ENCODE results near the gene TMEM132A.

Gene TMEM132A

GRCh38 chr11:60964801-60965200 is 40.5 kb downstream of the TMEM132A start:
- no peak overlapping the region for H3K4me3 ChIP-seq (ENCODE audit: low read depth, low read length)
- TF ChIP-seq, protein P1, sequence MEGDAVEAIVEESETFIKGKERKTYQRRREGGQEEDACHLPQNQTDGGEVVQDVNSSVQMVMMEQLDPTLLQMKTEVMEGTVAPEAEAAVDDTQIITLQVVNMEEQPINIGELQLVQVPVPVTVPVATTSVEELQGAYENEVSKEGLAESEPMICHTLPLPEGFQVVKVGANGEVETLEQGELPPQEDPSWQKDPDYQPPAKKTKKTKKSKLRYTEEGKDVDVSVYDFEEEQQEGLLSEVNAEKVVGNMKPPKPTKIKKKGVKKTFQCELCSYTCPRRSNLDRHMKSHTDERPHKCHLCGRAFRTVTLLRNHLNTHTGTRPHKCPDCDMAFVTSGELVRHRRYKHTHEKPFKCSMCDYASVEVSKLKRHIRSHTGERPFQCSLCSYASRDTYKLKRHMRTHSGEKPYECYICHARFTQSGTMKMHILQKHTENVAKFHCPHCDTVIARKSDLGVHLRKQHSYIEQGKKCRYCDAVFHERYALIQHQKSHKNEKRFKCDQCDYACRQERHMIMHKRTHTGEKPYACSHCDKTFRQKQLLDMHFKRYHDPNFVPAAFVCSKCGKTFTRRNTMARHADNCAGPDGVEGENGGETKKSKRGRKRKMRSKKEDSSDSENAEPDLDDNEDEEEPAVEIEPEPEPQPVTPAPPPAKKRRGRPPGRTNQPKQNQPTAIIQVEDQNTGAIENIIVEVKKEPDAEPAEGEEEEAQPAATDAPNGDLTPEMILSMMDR (IDR thresholded peaks at IDR 0.05; ENCODE audit: low read depth, low read length): no peak

DNA sequence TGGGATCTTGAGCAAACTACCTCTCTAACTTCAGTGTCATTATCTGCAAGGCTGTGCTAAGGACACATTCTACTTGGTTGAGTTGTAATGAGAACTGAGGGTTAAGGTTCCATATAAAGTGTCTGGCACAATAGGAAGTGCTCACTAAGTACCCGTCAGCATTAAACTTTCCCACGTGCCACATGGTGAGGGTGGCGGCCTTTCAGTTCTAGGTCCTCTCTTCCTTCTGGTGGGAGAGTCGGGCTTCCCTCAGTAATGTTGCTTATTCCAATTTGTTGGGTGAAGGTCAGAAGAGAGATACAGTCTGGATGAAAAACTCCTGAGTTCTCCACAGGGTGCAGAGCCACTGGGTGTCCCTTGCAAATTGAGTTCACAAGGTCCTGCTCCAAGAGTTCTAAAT is 42.6 kb downstream of the TMEM132A start:
- TF ChIP-seq, protein P1 (IDR thresholded peaks at IDR 0.05; ENCODE audit: low read depth, low read length): no peak
- no peak overlapping the region for H3K4me3 ChIP-seq (ENCODE audit: low read depth, low read length)

DNA sequence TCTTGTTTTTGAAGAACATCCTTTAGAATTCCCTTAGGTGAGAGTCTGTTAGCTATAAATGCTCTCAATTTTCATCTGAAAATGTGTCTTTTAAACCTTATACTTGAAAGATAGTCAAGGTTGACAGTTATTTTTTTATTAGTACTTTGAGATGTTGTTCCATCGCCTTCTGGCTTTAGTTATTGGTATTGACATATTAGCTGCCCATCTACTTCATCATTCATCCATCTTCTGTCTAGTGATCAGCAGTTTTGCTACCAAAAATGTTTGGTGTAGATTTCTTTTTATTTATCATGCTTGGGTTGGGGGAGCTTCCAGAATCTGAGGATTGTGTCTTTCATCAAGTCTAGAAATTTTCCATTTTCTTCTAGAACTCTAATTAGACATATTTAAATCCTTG is 44.0 kb downstream of the TMEM132A start:
- no peak overlapping the region for H3K4me3 ChIP-seq (ENCODE audit: low read depth, low read length)
- TF ChIP-seq, protein P1 (IDR thresholded peaks at IDR 0.05; ENCODE audit: low read depth, low read length): no peak

DNA sequence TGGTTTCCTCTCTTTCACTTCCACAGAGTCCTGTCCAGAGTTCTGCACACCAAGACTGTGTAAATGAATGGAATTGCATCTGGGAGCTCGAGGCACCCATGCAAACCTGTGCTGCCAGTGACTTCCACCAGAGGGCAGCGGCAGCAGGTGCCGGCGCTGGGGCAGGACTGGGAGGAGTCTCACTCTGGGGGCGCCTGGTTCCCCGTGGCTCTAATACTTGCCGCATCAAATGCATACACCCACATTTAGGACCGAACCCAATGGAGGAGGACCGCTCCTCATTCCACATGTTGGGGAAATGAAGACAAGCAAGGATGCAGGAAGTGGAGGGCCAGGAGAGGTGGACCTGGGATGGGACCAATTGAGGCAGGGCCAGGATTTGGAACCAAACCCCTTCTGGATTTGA is 46.1 kb downstream of the TMEM132A start:
- TF ChIP-seq, protein P1 (IDR thresholded peaks at IDR 0.05; ENCODE audit: low read depth, low read length): peak; percentile 79
- H3K4me3 ChIP-seq (ENCODE audit: low read depth, low read length): no peak overlapping the region

DNA sequence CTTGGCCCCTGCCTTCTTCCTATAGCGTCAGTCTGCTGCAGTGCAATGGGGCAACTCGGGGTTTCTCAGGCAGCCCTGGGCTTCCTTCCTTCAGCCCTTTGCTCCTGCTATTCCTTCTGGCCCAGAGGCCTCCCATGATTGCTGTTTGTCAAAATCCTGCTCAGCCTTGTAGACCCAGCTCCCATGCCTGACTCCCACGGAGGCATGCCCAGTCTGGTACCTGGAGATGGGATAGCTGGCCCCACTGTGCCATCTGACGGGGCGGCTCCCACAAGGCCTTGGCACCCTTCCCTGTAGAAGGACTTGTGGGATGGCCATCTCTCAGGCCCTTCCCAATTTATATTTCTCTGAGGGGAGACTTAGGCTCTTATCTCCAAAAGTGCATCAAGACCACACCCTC is 46.6 kb downstream of the TMEM132A start:
- H3K4me3 ChIP-seq (ENCODE audit: low read depth, low read length): no peak overlapping the region
- TF ChIP-seq, protein P1 (IDR thresholded peaks at IDR 0.05; ENCODE audit: low read depth, low read length): no peak

GRCh38 chr11:60971520-60971919 is 47.3 kb downstream of the TMEM132A start, which contains the start of gene CD6:
Gene CD6, plus strand, starts transcription at chr11:60971680. Its CDS starts 186 bp downstream, at chr11:60971866.
- no peak within 1 kb of the TSS for H3K4me3 ChIP-seq (ENCODE audit: low read depth, low read length)

GRCh38 chr11:60972182-60973030 is 48.1 kb downstream of the TMEM132A start:
- H3K4me3 ChIP-seq (ENCODE audit: low read depth, low read length): no peak overlapping the region
- TF ChIP-seq, protein P1 (IDR thresholded peaks at IDR 0.05; ENCODE audit: low read depth, low read length): no peak

More at GRCh38 chr11:60971520-60971919, 47.3 kb downstream of the TMEM132A start, which contains the start of gene CD6:
- TF ChIP-seq, protein P1 (IDR thresholded peaks at IDR 0.05; ENCODE audit: low read depth, low read length): no peak
